Measurements from ENCODE around the gene RPUSD1. TPM values are rescaled to one million over a fixed set of nuclear protein-coding genes. Genes with fewer than 3 reads are reported as not detected.

Gene RPUSD1
- total RNA-seq, 1 experiment from 2014 or later: 48.6 TPM

GRCh38 chr16:777826-778225, 10.4 kb downstream of the RPUSD1 start:
- no CpG with 5 or more reads among the region's 16 CpGs for WGBS (ENCODE audit: extremely low coverage, insufficient read length, low lambda C conversion rate)
- H3K27ac Mint-ChIP-seq: 0 out of 7 replicates have a peak overlapping the region, but pooled peaks of 1 of the 3 experiments have one; percentile 41

More at GRCh38 chr16:777826-778225, 10.4 kb downstream of the RPUSD1 start:
- Histone ChIP-seq H4K20me1 (ENCODE audit: control insufficient read depth, insufficient read depth, insufficient read length) (peaks cover 3% of the 10 kb centered on the region), H2BK20ac (ENCODE audit: low read depth, low read length, poor library complexity, severe bottlenecking) (no peak overlapping the region), H3K9me3 (ENCODE audit: control insufficient read depth, low read depth, low read length) (no peaks in the 10 kb centered on the region), H3K4ac (ENCODE audit: low read depth, low read length) (no peak overlapping the region), H2AFZ (ENCODE audit: low read length) (no peak overlapping the region), H3K18ac (ENCODE audit: insufficient read length, low read depth, low read length) (no peak overlapping the region), H3K27me3 (ENCODE audit: insufficient read depth, low read length) (no peaks in the 10 kb centered on the region; the same call in 1 of the 2 replicates), H3K4me1 (ENCODE audit: insufficient read depth, low read length) (no peaks in the 10 kb centered on the region), H2BK120ac (ENCODE audit: low read depth, low read length, poor library complexity, severe bottlenecking) (no peak overlapping the region), H3K9ac (ENCODE audit: extremely low read depth, insufficient read length, low read length) (no peak overlapping the region), H4K8ac (replicated peaks; ENCODE audit: insufficient read length, low read depth, low read length) (no peak overlapping the region), H2BK15ac (ENCODE audit: low read depth, low read length) (no peak overlapping the region), H3K56ac (ENCODE audit: insufficient read length, low read depth, low read length) (no peak overlapping the region), H4K91ac (ENCODE audit: insufficient read length, low read depth, low read length) (no peak overlapping the region), H3K14ac (ENCODE audit: insufficient read depth, low read length) (no peak overlapping the region), H3T11ph (ENCODE audit: low read length) (no peak overlapping the region), H3K79me1 (ENCODE audit: insufficient read depth, low read depth, low read length, poor library complexity, severe bottlenecking) (no peaks in the 10 kb centered on the region), H3K23me2 (ENCODE audit: insufficient read length, low read depth, low read length, poor library complexity, severe bottlenecking) (no peaks in the 10 kb centered on the region), H2BK5ac (ENCODE audit: insufficient read length, low read length) (no peak overlapping the region), H3K4me2 (ENCODE audit: insufficient read depth, insufficient read length, low read length) (no peak overlapping the region), H3K27ac (ENCODE audit: insufficient read length, low read depth, low read length) (no peak overlapping the region), H4K5ac (ENCODE audit: insufficient read length, low read depth, low read length) (no peak overlapping the region), H3K79me2 (ENCODE audit: insufficient read depth, low read length) (no peaks in the 10 kb centered on the region), H3K23ac (ENCODE audit: insufficient read length, low read depth, low read length) (no peak overlapping the region), H2BK12ac (ENCODE audit: insufficient read length, low read depth, low read length) (no peak overlapping the region), H2AK5ac (ENCODE audit: insufficient read length, low read length) (no peak overlapping the region)
- Mint-ChIP-seq H3K4me1 (no peaks in the 10 kb centered on the region), H3K27me3 (ENCODE audit: low read depth) (peaks cover 31% of the 10 kb centered on the region), H3K4me3 (no peak overlapping the region), H3K36me3 (ENCODE audit: insufficient read depth in 1 of 3, low read depth in 3 of 3) (no peaks in the 10 kb centered on the region), H3K9me3 (no peaks in the 10 kb centered on the region)
- no peak for DNase-seq
- TF ChIP-seq CTCF (conservative IDR thresholded peaks at IDR 0.05): no peak

All from H9 (cell line).